GM19238 (cell line): Measurements from ENCODE around the gene SCIMP.
A peak's percentile ranks its signal among the peaks of the same experiment; 100 is the strongest.
"Not testable (repeated sequence)": the region's sequence is repeated elsewhere in the genome, so short reads cannot be mapped to it uniquely, and the experiment has no call there.

Source experiments
- DNase-seq: peaks from one replicate; pipeline ENCODE4 v3.0.0; 2011; ENCODE audit warnings: low spot score; ENCODE audit not compliant: insufficient read length

SCIMP gene

DNA sequence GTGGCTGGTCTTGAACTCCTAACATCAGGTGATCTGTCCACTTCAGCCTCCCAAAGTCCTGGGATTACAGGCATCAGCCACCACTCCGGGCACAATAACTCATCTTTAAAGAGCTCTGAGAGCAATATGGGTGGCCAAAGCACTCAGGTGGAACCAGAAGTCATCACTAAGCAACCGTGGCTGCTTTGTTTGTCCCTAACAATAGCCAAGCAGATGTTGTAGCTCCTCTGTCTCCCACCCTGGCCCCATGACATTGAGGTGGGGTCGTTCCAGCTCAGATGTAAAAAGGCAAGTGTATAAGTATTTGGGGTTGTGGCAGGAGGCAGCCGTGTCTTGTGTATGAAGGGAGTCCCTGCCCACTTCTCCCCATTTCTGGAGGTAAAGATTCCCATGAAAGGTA lies 3.7 kb upstream of the SCIMP start:
- DNase-seq, result no peak

DNA sequence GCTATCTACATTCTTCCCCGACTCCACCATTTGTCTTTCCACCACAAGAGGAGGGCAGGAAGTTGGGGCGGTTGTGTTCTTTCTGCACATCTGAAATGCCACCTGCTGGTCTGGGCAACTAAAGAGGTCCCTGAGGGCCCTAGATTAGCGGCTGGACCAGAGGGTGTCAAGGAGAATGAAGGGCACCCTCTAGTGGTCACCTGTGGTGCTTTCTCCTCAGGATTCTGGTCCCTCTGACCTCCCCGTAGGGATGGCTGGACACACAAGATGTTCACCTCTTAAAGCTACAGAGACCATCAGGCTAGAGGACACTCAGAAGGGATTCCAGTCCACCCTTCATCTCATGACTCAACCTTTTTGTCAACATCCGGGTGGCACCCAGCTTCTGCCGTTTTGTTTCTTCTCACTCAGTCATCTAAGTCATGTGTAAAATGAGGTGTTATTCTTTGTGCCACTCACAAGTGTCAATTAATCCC lies 2.9 kb upstream of the SCIMP start:
- DNase-seq, result peak; percentile 42

DNA sequence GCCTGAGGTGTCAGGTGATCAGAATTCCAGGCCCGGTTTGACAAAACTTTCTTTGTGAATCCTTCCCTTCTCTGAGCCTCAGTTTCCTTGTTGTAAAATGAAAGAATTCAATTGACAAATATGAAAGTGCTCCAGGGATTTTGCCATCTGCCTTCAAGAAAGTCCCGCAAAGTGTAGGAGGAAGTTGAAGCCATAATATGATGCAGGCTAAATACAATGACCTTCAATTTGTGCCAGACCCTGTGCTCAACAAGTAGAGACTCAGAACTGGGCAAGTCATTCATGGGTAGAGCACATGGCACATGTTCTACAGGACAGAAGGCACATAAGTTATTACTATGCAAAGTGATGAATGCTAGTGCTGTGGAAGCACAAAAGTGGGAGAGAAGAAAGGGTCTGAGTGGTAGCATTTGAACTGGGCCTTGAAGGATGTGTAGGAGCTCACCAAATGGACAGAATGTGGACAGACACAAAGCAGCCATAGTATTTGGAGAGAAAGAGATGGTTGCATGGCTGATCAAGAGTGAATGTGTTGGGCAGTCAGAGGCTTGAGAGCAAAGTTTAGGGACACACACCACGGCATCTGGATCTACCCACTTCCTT lies 2.4 kb upstream of the SCIMP start:
- no peak for DNase-seq

DNA sequence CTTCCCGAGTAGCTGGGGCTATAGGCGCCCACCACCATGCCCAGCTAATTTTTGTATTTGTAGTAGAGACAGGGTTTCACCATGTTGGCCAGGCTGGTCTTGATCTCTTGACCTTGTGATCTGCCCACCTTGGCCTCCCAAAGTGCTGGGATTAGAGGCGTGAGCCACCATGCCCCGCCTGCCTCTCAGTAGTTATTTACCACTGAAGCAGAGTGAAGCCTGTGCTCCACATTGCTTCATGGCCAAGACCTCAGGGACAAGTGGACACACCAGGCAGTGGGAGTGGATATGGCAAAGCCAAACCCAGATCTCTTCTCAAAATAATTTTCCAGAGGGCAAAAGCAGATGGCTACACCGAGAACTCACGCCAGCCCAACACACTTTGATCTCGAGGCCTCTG lies 1.2 kb downstream of the SCIMP start:
- not testable (repeated sequence) for DNase-seq

DNA sequence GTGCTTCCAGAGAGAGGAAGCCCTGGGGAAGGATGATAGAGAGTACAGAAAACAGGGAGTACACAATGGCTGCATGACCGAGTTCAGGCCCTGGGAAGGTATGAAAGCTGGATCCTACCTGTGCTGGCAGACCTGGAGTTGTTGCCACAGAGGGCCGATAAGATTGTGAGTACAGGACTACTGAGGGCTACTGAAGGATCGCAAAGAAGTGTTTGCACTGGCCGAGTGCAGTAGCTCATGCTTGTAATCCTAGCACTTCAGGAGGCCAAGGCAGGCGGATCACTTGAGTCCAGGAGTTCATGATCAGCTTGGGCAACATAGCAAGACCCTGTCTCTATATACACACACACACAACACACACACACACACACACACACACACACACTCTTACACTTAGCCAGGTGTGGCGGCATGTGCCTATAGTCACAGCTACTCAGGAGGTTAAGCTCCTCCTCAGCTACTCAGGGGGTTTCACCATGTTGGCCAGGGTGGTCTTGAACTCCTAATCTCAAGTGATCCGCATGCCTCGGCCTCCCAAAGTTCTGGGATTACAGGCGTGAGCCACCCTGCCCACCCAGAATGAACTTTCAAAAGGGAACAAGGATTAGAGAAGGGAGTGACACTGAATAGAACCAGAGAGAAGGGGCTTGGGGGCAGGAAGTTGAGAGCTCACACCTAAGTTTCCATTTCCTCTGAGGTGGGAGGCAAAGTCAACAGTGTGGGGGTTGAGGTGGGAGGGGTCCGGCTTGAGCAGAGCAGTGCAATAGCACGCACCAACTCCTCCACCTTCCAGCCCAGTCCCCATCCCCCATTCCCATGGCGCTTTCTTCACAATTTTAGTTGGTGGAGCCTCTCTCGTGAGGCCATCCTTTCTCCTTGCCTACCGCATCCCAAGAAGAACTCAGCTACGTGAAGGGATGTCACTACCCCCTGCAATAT lies 7.5 kb downstream of the SCIMP start:
- no peak for DNase-seq

DNA sequence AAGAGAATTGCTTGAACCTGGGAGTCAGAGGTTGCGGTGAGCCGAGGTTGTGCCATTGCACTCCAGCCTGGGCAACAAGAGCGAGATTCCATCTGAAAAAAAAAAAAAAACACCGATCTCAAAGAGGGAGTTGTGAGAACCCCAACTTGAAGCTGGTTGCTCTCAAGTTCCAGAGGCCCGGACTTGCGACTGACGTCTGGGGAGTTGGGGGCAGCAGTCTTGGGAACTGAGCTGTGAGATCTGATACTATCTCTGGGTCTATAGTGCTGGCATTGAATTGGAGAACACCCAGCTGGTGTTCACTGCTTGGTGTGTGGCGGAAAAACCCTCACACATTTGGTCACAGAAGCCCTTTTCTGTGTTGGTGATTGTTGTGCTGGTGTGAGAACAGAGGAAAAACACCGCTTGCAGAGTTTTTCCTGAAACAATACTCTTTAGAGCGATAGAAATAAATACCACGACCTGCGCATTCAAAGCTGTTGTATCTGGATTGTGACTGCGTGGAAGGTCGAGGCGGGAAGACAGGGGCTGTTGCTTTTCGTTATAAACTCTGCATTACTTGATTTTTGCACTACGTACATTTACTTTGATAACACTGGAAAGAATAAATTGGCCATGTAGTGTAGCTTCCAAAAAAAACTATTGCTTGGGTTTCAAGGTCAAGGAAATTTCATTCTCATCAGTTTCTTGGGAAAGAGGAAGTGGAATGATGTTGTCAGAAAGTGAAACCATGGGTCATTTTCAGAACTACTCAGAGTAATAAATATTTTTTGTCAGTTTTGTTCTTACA lies 8.8 kb downstream of the SCIMP start:
- DNase-seq, result no peak

DNA sequence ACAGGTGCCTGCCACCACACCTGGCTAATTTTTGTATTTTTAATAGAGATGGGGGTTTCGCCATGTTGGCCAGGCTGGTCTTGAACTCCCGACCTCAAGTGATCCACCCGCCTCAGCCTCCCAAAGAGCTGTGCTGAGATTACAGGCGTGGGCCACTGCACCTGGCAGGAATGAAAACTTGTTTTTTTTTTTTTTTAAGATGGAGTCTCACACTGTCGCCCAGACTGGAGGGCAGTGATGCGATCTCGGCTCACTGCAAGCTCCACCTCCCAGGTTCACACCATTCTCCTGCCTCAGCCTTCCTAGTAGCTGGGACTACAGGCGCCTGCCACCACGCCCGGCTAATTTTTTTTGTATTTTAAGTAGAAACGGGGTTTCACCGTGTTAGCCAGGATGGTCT lies 12.7 kb downstream of the SCIMP start:
- DNase-seq, result not testable (repeated sequence)

DNA sequence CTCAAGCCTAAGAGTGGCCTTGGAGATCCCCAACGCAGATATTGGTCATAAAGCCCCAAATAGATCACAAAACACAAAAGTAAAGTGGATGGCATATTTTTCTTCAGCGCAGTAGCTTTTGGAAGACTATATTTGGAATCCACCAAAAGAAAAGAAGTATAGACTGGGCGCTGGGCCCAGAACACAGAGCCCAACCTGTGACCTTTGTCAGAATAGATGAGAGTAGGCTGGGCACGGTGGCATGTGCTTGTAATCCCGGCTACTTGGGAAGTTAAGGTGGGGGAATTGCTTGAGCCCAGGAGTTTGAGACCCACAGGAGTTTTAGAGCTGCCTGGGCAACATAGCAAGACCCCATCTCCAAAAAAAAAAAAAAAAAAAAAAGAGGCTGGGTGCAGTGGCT lies 14.6 kb downstream of the SCIMP start:
- DNase-seq, result no peak

DNA sequence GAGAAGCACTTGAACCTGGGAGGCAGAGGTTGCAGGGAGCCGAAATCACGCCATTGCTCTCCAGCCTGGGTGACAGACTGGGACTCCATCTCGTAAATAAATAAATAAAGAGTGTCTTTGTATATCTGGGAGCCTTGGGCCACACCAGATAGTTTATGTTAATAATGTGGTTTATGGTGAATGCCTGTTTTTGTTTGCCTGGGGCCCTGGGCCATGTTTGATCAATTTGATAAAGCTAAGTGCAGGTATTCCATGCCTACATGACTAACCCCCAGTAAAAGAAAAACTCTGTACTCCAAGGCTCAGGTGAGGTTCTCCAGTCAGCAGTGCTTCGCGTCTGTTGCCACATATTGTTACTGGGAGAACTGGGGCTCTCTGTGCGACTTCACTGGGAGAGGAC lies 15.1 kb downstream of the SCIMP start:
- DNase-seq, result no peak

DNA sequence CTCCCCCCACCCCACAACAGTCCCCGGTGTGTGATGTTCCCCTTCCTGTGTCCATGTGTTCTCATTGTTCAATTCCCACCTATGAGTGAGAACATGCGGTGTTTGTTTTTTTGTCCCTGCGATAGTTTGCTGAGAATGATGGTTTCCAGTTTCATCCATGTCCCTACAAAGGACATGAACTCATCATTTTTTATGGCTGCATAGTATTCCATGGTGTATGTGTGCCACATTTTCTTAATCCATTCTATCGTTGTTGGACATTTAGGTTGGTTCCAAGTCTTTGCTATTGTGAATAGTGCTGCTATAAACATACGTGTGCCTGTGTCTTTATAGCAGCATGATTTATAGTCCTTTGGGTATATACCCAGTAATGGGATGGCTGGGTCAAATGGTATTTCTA lies 17.1 kb downstream of the SCIMP start:
- DNase-seq, result not testable (repeated sequence)

DNA sequence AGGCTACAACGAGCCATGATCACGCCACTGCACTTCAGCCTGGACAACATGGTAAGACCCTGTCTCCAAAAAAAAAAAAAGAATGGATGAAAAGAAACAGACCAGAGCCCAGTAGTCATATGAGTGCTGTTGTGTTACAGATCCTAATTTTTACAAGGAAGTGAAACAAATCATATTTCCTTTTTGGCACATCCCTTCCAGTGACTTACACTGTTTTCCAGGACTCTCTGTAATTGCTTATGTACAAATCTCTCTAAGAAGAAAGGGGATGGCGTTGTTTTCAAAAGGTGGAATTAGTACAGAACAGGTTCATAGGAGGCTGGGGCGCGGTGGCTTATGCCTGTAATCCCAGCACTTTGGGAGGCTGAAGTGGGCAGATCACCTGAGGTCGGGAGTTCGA lies 23.2 kb downstream of the SCIMP start:
- no peak for DNase-seq

DNA sequence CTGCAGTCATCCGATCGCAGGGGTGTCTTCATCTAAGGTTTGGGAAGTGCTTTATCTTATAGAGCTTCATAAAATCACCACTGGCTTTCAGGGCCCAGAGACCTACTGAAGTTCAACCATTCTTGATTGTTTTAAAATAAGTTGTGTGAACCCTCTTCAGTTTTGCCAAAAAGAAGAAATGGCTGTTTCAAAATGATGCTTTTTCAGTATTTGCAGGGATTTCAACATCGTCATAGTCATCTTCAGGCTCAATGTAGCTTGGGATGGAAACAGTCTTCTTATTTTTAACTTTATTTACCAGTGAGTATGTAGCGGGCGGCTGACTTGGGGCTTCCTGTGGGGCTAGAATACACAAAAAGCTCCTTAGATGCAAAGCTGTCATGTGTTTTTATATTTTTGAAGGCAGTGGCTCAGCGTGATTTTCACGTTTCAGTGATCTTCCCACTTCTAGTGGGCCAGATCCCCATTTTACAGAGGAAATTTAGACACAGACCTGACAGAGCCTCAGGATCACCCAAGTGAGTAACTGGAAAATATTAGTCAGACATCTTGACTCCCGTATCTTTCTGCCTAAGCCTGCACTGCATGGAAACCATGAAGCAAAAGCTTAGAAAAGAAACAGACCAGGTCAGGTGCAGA lies 23.9 kb downstream of the SCIMP start:
- DNase-seq, result no peak

DNA sequence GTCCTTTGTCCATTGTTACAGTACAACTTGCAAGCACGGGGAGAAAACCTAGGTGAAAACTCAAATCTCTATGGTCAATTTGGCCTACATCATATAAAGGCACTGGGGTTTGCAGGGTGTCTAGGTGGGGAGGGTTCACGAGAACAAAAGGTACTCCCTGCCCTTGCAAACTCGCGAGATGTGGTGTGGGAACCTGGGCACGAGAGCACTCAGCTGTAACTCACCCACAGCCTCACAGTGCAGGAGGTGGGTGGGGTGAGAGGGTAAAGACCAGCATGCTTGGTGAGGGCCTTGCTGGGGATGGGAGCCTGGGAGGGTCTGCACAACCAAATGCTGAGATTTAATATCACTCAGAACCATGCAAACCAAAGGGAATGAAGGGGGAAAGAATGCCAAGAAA lies 24.6 kb downstream of the SCIMP start:
- DNase-seq, result no peak

DNA sequence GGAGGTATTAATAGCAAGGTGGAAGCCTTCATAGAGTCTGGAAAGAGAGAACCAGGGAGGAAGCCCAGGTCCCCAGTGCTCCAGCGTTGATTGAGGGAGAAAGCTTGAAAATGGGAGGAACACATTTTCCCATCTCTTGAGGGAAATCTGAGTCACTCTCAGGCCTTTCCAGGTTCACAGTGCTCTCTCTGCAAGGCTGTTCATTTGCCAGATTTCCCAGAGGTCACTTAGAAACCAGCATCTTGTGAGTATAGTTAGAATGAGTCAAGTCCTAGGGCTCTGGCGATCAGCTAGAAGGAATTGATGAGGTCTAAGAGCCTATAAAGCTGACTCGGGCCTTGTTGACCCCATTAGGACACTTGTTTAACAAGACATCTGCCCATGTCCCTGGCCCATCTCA lies 25.3 kb downstream of the SCIMP start:
- no peak for DNase-seq

DNA sequence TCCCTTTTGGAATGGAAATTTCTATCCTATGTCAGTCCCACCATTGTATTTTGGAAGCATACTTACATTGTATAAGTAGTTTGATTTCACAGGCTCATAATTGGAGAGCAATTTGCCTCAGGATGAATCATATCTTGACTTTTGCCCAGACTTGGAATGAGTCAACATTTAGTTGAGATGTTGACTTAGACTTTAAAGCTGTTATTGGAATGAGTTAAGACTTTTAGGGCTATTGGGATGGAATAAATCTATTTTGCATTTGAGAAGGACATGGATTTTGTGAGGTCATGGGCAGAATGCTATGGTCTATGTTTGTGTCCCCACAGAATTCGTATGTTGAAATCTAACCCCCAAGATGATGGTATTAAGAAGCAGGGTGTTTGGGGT lies 30.8 kb downstream of the SCIMP start:
- DNase-seq, result no peak

DNA sequence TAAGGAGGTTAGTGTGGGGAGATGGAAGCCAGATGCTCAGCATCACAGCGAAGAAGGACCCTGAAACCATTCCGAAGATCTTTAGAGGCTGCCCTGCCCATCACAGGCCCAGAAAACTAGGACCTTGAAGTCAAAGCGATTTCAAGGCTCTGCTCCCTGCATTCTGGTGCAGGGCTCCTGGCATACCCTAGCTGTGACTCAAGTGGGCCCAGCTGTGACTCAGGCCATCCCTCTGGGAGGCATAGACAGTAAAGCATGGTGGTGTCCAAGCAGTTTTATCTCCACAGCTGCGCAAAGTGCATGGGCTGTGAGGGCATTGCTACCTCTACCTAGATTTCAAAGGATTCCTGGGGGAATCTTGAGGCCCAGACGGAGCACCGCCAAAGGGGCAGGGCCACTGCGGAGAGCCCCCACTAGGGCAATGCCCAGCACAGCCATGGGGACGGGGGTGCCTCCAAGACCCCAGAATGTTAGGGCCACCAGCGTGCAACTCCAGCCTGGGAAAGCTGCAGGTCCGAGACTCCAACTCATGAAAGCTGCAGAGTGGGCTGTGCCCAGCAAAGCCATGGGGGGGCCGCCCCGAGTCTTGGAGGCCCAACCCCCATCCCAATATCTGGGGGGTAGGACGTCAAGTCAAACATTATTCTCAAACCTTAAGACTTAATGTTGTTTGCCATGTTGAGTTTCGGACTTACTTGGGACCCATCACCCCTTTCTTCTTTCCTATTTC lies 31.3 kb downstream of the SCIMP start:
- no peak for DNase-seq

DNA sequence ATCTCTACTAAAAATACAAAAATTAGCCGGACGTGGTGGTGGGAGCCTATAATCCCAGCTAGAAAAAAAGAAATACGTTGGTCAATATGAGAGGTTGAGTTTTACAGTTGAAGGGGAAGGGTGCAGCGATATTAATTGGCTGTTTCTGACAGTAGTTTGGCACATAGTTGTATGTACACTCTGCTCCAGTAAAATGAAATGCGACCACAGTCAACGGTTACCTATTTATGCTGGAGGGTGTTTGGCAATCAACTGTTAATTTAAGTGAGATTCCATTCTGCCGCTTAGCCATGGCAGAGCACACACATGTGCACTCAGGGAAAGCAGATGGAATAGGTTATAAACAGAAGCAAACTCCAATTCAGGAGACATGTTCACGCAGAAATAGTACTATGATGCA lies 33.6 kb downstream of the SCIMP start:
- DNase-seq, result no peak

DNA sequence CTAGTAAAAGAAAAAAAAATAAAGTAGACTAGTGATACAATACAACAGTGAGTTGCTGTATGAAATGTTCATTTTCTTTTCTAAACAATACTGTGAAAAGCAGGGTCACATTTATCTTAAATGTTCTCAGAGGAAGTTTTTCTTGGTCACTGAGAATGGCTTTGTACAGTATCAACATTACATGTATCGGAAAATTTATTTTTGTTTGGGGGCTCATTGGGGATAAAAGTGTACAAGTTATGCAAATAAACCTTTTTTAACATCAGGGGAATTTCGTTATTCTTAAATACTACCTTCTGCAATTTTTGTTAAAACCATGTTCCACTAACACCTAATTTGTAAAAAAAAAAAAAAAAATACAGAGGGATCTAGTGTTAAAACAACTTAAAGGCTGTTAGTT lies 34.3 kb downstream of the SCIMP start:
- no peak for DNase-seq

DNA sequence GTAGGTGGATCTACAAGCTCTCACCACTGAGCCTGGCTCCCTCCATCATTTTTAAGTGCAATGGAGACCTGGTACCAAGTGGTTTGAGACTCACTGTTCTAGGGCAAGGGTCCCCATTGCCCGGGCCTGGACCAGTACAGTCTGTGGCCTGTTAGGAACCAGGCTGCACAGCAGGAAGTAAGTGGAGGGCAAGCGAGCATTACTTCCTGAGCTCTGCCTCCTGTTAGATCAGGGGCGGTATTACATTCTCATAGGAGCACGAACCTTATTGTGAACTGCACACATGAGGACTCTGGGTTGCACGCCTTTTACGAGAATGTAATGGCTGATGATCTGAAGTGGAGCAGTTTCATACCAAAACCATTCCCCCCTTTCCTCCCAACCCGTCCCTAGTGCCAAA lies 36.2 kb downstream of the SCIMP start:
- no peak for DNase-seq

DNA sequence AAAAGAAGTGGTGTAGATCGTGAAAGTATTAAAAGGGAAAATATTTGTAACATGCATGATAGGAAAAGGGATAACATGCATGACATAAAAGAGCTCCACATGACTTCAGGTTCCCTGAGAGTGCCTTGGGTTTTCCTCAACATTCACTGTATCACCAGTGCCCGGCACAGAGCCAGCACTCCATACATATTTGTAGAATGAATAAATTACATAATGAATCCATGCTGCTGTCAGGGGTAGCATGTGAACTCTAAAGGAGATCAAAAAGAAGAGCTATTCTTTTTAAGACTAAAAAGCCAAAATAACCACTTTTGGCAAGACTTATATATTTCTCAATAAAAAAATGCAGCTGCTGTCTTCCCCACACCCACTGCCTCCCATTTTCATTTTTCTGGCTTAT lies 40.3 kb downstream of the SCIMP start:
- DNase-seq, result no peak
